GM12872 (cell line): ENCODE results near the gene RBP5.

Experiments used
- CTCF ChIP-seq: IDR thresholded peaks from 3 replicates; pipeline ENCODE4 v1.5.1; 2011; ENCODE audit warnings: low read depth, mild to moderate bottlenecking, low read length, moderate library complexity; ENCODE audit not compliant: insufficient read depth

RBP5 gene

GRCh38 chr12:7129287-7129871, 690 bp upstream of the RBP5 start:
- no peak for TF ChIP-seq CTCF

- TF ChIP-seq CTCF: no peak
Measured at GRCh38 chr12:7127916-7128626, 618 bp downstream of the RBP5 start.

DNA sequence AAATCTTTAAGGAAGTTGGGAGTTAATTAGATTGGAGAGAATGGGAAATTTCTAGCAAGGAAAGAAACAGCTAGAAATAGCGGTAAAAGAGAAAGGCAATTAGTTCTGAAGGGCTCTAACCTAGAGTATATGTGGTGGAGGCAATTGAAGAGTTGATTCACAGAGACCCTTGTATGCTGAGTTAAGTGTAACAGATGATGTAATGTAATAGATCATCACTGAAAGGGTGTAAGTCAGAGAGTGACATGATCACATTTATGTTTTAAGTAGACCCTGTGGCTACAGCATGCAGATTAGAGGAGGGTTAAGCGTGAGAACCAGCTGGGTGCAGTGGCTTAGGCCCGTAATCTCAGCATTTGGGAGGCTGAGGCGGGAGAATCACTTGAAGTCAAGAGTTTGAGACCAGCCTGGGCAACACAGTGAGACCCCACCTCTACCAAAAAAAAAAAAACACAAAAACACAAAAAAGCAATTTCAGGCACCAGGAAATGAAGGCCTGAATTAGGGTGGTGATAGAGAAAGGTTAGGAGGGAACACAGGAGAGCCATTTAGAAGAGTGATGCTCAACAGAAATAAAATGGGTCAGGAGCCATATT, 3.0 kb downstream of the RBP5 start:
- TF ChIP-seq CTCF: no peak

- TF ChIP-seq CTCF: no peak
Measured at GRCh38 chr12:7123806-7124522, 4.7 kb downstream of the RBP5 start.

DNA sequence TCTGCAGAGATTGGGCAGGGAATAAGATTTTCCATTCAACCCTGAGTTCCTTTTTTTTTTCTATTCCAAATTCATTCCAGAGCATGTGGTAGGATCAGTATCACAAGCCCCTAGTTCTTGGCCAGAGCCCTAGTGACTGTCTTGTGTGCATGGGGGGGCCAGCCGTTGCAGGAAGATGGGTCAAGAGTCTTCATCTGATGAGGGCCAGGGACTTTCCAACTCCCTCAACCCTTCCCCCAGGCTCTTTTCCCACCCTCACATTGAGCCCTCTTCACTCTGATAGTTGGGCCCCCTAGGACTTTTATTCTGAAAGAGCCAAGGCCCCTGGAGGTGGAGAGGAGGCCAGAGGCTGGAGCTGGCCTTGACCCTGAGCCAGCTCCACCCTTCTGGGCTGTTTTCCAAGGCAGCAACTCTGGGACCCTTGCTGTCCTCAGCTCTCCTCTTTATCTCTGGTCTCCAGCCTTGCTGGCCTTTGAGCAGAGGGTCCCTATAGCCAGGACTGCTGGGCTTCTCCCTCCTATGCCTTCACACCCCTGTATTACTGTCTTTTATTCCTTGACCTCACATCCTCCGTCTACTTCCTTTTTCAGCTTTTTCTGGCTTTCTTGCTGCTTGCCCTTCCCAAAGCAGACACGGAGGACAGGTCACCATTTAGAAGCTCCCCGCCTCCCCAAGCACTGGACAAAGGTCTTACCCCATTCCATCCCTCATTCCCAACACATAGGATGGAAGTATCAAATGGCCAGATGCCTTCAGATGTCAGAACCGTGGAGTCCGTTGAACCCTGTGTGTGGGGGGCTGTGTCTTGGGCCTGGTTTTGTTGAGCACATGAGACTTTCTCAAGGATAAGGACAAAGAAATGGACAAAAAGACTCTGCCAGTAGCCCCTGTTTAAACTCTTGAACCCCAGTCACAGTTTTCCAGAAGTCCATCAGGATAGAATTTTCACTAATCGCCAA, 5.6 kb downstream of the RBP5 start:
- TF ChIP-seq CTCF: no peak

GRCh38 chr12:7121324-7121723, 7.4 kb downstream of the RBP5 start:
- TF ChIP-seq CTCF: no peak
